Activated CD4-positive, alpha-beta T cell treated with anti-CD3 and anti-CD28 coated beads, Interleukin-2, amount 10 ng/mL, durations not matched to agents 24 days and 14 days (primary cell): ENCODE data around the gene MAD2L2. TPM values are rescaled to one million over a fixed set of nuclear protein-coding genes. Genes with fewer than 3 reads are reported as not detected.

Experiments used
- DNase-seq: peaks from one replicate; pipeline ENCODE4 v3.0.0; 2022
- H3K27ac Mint-ChIP-seq: one replicate; pipeline ENCODE4 v1.8.0; 2022; ENCODE audit warnings: mild to moderate bottlenecking, mixed read lengths
- H3K27me3 Mint-ChIP-seq: one replicate; pipeline ENCODE4 v1.8.0; 2022; ENCODE audit warnings: mixed read lengths
- H3K36me3 Mint-ChIP-seq: one replicate; pipeline ENCODE4 v1.8.0; 2022; ENCODE audit warnings: low read depth, mild to moderate bottlenecking, mixed read lengths
- H3K4me1 Mint-ChIP-seq: one replicate; pipeline ENCODE4 v1.8.0; 2021; ENCODE audit warnings: mixed read lengths
- H3K4me3 Mint-ChIP-seq: one replicate; pipeline ENCODE4 v1.8.0; 2022; ENCODE audit warnings: mild to moderate bottlenecking, moderate library complexity, mixed read lengths
- H3K9me3 Mint-ChIP-seq: one replicate; pipeline ENCODE4 v1.8.0; 2021; ENCODE audit warnings: mixed read lengths
- intact Hi-C: fragments of 100-400 bp; cut with micrococcal nuclease; formaldehyde crosslinking; loops from one replicate; pipeline ENCODE4 v1.15.1; 2023
- total RNA-seq: library from RNA; stranded (reverse); gene quantifications from 2 replicates; pipeline ENCODE4 v1.2.3, GENCODE V29; 2022

MAD2L2 gene
- total RNA-seq = 80.1 and 81.5 TPM in 2 replicates

DNA sequence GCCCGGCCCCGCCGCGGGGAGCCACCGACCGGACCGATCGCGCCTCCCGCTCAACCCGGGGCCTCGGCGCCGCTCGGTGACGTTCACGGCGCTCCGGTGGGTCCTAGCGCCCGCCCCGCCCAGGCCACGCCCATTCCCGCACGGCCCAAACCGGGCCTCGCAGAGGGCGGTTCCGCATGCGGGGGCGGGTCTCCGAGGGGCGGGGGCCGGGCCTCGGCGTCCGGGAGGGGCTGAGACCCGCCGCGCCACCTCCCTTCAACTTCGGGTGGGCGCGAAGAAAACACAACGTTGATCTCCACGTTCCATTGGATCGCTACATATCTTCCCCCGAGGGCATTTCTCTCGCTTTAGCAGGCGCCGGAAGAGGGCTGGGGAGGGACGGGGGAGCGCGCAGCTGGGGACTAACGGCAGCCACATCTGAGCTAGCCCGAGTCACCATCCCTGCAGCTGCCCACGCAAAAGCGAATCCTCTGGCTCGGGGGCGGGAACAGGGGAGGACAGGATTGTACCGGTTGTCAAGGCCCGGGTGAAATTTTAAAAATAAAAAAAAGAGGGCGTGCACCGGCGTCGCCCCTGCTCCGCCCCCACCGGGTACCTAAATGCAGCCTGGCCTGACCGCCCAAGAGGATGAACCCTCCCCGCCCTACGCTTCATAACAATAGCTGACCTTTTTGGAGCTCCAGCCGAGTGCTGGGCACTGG, at the start of gene MAD2L2:
Gene MAD2L2, minus strand, starts transcription at position 78 of the 701 bp plus-strand sequence. CDS start 547 bp downstream, outside the sequence.
- Mint-ChIP-seq H3K4me1 (peaks cover 16% of the 10 kb centered on the region), H3K27ac (peak within 1 kb of the TSS; percentile 93), H3K36me3 (peaks cover 4% of the 10 kb centered on the region), H3K27me3 (peaks cover 10% of the 10 kb centered on the region), H3K4me3 (peak within 1 kb of the TSS; percentile 92), H3K9me3 (no peaks in the 10 kb centered on the region)
- intact Hi-C loops = loop anchor here (1.0 to 5.0 kb wide), 6 partner anchors 16 to 409 kb away; partner anchors contain the start of genes CLCN6, FBXO2, FBXO44 and FBXO6
- DNase-seq = peak; percentile 98

GRCh38 chr1:11730429-11730891, 49.5 kb upstream of the MAD2L2 start:
- intact Hi-C loops = loop anchor here (10.0 kb wide), 1 partner anchor 456 kb away; the partner anchor contains the start of gene UBIAD1
- Mint-ChIP-seq H3K27ac (peak overlapping the region; percentile 75), H3K27me3 (no peaks in the 10 kb centered on the region), H3K4me1 (peaks cover 35% of the 10 kb centered on the region), H3K9me3 (no peaks in the 10 kb centered on the region), H3K4me3 (peak overlapping the region; percentile 77), H3K36me3 (no peaks in the 10 kb centered on the region)
- DNase-seq = peak; percentile 86

DNA sequence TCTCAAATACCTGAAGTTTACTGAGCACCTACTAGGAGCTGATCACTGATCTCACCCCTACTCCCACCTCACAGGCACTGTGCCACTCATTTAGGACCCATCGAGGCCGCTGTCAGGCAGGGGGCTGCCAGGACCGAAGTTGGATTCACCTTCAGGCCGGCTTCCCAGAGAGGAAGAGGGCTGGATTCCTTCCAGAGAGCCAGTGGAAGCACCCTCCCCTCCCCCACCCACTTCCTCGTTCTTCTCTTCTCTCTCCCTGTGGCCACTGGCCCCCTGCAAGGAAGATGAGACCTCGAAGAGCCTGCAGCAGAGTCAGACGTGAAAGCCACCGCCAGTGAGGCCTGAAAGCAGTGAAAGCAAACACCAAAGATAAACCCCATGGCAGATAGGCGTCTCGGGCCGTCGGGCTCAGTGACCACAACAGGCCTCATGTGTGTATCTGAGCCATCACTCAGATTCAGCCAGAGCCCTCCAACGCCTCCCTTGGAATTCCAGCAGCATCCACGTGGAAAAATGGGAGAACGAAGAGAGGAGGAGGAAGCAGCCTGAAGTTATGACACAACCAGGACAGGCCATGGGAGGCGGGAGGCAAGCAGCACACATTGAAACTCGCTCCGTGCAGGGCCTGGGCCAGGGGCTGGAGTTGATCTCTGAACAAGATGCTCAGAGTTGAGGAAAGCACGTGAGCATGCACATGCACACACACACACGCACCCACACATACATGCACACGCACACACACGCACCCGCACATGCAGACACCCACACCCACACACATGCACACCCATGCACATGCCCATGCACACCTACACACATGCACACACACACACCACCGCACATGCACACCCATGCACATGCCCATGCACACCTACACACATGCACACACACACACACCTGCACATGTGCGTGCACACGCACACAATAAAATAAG, 48.8 kb upstream of the MAD2L2 start:
- H3K4me1 Mint-ChIP-seq = peaks cover 35% of the 10 kb centered on the region
- H3K36me3 Mint-ChIP-seq = no peaks in the 10 kb centered on the region
- H3K9me3 Mint-ChIP-seq = no peaks in the 10 kb centered on the region
- peak overlapping the region; percentile 75 for H3K27ac Mint-ChIP-seq
- intact Hi-C loops = loop anchor here (10.0 kb wide), 1 partner anchor 455 kb away; the partner anchor contains the start of gene UBIAD1
- H3K27me3 Mint-ChIP-seq = no peaks in the 10 kb centered on the region
- DNase-seq = no peak
- peak overlapping the region; percentile 77 for H3K4me3 Mint-ChIP-seq

GRCh38 chr1:11729155-11729497, 48.2 kb upstream of the MAD2L2 start:
- no peaks in the 10 kb centered on the region for H3K36me3 Mint-ChIP-seq

DNA sequence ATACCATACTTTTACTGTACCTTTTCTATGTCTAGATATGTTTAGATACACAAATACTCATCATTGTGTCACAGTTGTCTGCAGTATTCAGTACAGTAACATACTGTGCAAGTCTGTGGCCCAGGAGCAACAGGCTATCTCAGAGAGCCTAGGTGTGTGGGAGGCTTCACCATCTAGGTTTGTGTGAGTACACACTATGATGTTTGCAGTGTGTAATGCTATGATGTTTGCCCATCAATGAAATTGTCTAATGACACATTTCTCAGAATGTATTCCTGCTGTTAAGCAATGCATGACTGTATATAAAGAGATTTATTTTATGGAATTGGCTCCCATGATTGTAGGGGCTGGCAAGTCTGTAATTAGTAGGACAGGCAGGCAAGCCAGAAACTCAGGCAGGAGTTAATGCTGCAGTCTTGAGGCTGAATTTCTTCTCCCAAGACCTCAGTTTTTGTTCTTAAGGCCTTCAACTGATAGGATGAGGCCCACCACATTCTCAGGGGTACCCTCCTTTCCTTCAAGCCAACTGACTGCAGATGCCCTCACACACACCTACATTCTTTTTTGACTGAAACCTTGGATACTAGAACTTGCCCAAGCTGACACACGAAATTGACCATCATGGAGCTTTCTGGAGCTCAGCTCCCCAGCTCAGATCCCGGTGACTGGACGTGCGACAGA, 47.3 kb upstream of the MAD2L2 start:
- intact Hi-C loops = no loop called here
- Mint-ChIP-seq H3K4me1 (peaks cover 35% of the 10 kb centered on the region), H3K9me3 (no peaks in the 10 kb centered on the region), H3K27me3 (no peaks in the 10 kb centered on the region), H3K4me3 (no peak overlapping the region), H3K27ac (no peak overlapping the region), H3K36me3 (no peaks in the 10 kb centered on the region)
- no peak for DNase-seq

More at GRCh38 chr1:11729155-11729497, 48.2 kb upstream of the MAD2L2 start:
- intact Hi-C loops = no loop called here
- no peak for DNase-seq
- H3K27me3 Mint-ChIP-seq = no peaks in the 10 kb centered on the region
- no peak overlapping the region for H3K4me3 Mint-ChIP-seq
- H3K4me1 Mint-ChIP-seq = peaks cover 35% of the 10 kb centered on the region
- H3K9me3 Mint-ChIP-seq = no peaks in the 10 kb centered on the region
- no peak overlapping the region for H3K27ac Mint-ChIP-seq

DNA sequence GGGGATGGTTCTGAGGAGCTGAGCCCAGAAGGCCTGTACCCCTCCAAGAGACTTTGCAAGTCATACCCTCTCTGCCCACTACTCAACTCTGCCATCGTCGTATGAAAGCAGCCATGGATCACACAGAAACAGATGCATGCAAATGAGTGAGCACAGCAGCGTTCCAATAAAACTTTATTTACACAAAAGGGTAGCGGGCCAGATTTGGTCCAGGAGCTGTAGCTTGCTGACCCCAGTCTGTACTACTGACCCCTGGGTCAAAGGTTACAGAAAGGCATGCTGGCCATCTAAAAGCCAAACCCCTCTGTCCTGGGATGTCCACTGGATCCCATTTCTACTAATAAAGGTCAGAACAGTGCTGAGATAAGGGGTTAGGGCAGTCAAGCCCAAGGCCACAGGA, 46.2 kb upstream of the MAD2L2 start:
- Mint-ChIP-seq H3K36me3 (no peaks in the 10 kb centered on the region), H3K9me3 (no peaks in the 10 kb centered on the region), H3K27ac (no peak overlapping the region), H3K4me3 (no peak overlapping the region), H3K27me3 (no peaks in the 10 kb centered on the region), H3K4me1 (peaks cover 30% of the 10 kb centered on the region)
- no peak for DNase-seq
- intact Hi-C loops = no loop called here

DNA sequence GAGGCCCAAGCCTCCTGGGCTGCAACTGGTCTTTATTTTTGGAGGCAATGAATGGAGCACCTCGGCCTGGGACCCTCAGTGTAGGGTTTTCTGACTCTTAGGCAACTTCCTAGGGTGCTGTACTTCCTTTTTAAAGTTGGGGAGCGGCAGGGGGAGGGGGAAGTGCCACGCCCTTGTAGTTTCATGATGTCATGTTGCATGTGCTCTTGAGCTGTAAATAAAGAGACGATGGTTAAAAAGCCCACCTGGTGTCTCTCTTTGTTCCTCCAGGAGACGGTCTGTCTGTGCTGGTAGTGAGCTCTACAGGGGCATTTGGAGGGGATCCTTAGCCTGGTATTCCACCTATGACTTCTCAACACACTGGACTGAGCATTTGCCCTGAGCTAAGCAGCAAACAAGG, 44.7 kb upstream of the MAD2L2 start:
- intact Hi-C loops = no loop called here
- DNase-seq = no peak
- Mint-ChIP-seq H3K4me3 (no peak overlapping the region), H3K4me1 (peaks cover 20% of the 10 kb centered on the region), H3K27me3 (peaks cover 4% of the 10 kb centered on the region), H3K9me3 (no peaks in the 10 kb centered on the region), H3K36me3 (no peaks in the 10 kb centered on the region), H3K27ac (no peak overlapping the region)

- intact Hi-C loops = no loop called here
- Mint-ChIP-seq H3K4me3 (no peak overlapping the region), H3K27me3 (peaks cover 4% of the 10 kb centered on the region), H3K9me3 (no peaks in the 10 kb centered on the region), H3K27ac (no peak overlapping the region), H3K4me1 (peaks cover 16% of the 10 kb centered on the region), H3K36me3 (no peaks in the 10 kb centered on the region)
- DNase-seq = no peak
Observed at GRCh38 chr1:11722538-11722937, 41.6 kb upstream of the MAD2L2 start.

- Mint-ChIP-seq H3K27ac (no peak overlapping the region), H3K9me3 (no peaks in the 10 kb centered on the region), H3K36me3 (no peaks in the 10 kb centered on the region), H3K4me1 (peaks cover 16% of the 10 kb centered on the region), H3K27me3 (peaks cover 4% of the 10 kb centered on the region), H3K4me3 (no peak overlapping the region)
- DNase-seq = no peak
- intact Hi-C loops = no loop called here
Observed at GRCh38 chr1:11721311-11721710, 40.4 kb upstream of the MAD2L2 start.

DNA sequence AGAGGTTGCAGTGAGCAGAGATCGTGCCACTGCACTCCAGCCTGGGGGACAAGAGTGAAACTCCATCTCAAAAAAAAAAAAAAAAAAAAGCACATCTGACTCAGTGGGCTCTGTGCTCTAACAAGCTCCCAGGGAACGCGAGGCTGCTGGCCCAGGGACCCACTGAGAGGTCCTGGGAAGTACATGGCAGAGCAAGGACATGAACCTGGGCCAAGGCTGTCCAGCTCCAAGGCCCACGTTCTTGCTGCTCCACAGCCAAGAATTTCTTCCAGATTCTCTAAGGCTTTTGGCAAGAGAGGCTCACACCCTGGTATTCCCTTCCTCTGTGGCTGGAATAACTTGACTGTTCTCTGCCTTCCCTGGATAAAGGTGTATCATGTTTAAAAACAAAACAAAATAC, 39.6 kb upstream of the MAD2L2 start:
- Mint-ChIP-seq H3K36me3 (no peaks in the 10 kb centered on the region), H3K4me3 (no peak overlapping the region), H3K4me1 (peaks cover 13% of the 10 kb centered on the region), H3K27me3 (peaks cover 7% of the 10 kb centered on the region), H3K9me3 (no peaks in the 10 kb centered on the region), H3K27ac (no peak overlapping the region)
- intact Hi-C loops = no loop called here
- no peak for DNase-seq

GRCh38 chr1:11720033-11720376, 39.1 kb upstream of the MAD2L2 start:
- DNase-seq = no peak
- H3K27ac Mint-ChIP-seq = no peak overlapping the region
- H3K9me3 Mint-ChIP-seq = no peaks in the 10 kb centered on the region
- peaks cover 10% of the 10 kb centered on the region for H3K4me1 Mint-ChIP-seq
- H3K27me3 Mint-ChIP-seq = peaks cover 7% of the 10 kb centered on the region
- H3K4me3 Mint-ChIP-seq = peak overlapping the region; percentile 81
- intact Hi-C loops = no loop called here
- H3K36me3 Mint-ChIP-seq = no peaks in the 10 kb centered on the region

GRCh38 chr1:11719313-11720032, 38.5 kb upstream of the MAD2L2 start:
- peak; percentile 95 for DNase-seq
- intact Hi-C loops = loop anchor here (1.0 to 10.0 kb wide), 3 partner anchors 37 to 245 kb away; partner anchors contain the start of genes DISP3 and MAD2L2
- peaks cover 10% of the 10 kb centered on the region for H3K4me1 Mint-ChIP-seq
- no peaks in the 10 kb centered on the region for H3K36me3 Mint-ChIP-seq
- H3K4me3 Mint-ChIP-seq = peak overlapping the region; percentile 81
- peaks cover 7% of the 10 kb centered on the region for H3K27me3 Mint-ChIP-seq
- peak overlapping the region; percentile 89 for H3K27ac Mint-ChIP-seq
- H3K9me3 Mint-ChIP-seq = no peaks in the 10 kb centered on the region
